Neutrophil (primary cell): ENCODE results near the gene KRTAP4-4.
"Not testable (repeated sequence)": the region's sequence is repeated elsewhere in the genome, so short reads cannot be mapped to it uniquely, and the experiment has no call there.

ENCODE experiments used
- H3K27ac ChIP-seq: fragments of 200-600 bp; sonication (generic); 2 replicates; pipeline ENCODE4 v1.5.1; 2016; ENCODE audit warnings: mild to moderate bottlenecking, moderate library complexity
- H3K27me3 ChIP-seq: fragments of 200-600 bp; sonication (generic); 2 replicates; pipeline ENCODE4 v1.6.0; 2016; ENCODE audit warnings: mild to moderate bottlenecking
- H3K36me3 ChIP-seq: fragments of 200-600 bp; sonication (generic); 2 replicates; pipeline ENCODE4 v1.5.1; 2017
- H3K4me1 ChIP-seq, 2 experiments: fragments of 200-600 bp in 1 of 2; sonication (generic) in 1 of 2; 1 replicate in 1 of 2; 2 replicates in 1 of 2; pipeline versions ENCODE4 v1.5.1 to v1.6.1; 2013 to 2016; ENCODE audit warnings: low read depth in 1 of 2, low read length in 1 of 2, mild to moderate bottlenecking in 1 of 2, moderate library complexity in 1 of 2; ENCODE audit not compliant: control insufficient read depth in 1 of 2, insufficient read depth in 1 of 2
- H3K4me3 ChIP-seq, 2 experiments: fragments of 200-600 bp in 1 of 2; sonication (generic) in 1 of 2; 1 replicate in 1 of 2; 2 replicates in 1 of 2; pipeline ENCODE4 v1.5.1; 2013 to 2016; ENCODE audit warnings: low read depth in 1 of 2, low read length in 1 of 2, mild to moderate bottlenecking in 1 of 2, moderate library complexity in 1 of 2
- H3K9me3 ChIP-seq: fragments of 200-600 bp; sonication (generic); 2 replicates; pipeline ENCODE4 v1.5.1; 2016
- TF ChIP-seq, protein P1 (sequence below): fragments of 200-600 bp; sonication (generic); IDR thresholded peaks from 2 replicates; pipeline ENCODE4 v1.5.1; 2016; ENCODE audit warnings: antibody characterized with exemption

The KRTAP4-4 gene

DNA sequence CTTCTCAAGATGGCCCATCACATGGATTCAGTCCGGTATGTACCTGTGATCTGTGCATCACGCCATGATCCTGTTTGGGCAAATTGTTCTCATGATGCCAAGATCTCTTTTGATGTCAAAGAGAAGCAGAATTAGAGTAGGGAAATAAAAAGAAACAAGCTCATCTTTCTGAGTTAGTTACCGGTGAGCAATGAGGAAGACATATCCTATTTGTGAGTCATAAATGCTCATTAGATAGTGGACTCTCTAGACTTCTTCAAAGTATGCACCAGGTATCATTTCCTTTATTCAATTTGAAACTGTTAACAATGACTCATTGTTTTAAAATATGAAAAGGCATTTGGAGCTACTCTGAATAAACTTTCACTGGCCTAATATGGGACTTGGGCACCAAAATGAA, 28.6 kb downstream of the KRTAP4-4 start:
- Histone ChIP-seq H3K4me1 (no peaks in the 10 kb centered on the region), H3K27ac (no peak overlapping the region), H3K4me3 (no peak overlapping the region), H3K27me3 (no peaks in the 10 kb centered on the region), H3K36me3 (no peaks in the 10 kb centered on the region), H3K9me3 (no peaks in the 10 kb centered on the region)
- TF ChIP-seq, protein P1, sequence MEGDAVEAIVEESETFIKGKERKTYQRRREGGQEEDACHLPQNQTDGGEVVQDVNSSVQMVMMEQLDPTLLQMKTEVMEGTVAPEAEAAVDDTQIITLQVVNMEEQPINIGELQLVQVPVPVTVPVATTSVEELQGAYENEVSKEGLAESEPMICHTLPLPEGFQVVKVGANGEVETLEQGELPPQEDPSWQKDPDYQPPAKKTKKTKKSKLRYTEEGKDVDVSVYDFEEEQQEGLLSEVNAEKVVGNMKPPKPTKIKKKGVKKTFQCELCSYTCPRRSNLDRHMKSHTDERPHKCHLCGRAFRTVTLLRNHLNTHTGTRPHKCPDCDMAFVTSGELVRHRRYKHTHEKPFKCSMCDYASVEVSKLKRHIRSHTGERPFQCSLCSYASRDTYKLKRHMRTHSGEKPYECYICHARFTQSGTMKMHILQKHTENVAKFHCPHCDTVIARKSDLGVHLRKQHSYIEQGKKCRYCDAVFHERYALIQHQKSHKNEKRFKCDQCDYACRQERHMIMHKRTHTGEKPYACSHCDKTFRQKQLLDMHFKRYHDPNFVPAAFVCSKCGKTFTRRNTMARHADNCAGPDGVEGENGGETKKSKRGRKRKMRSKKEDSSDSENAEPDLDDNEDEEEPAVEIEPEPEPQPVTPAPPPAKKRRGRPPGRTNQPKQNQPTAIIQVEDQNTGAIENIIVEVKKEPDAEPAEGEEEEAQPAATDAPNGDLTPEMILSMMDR = no peak

DNA sequence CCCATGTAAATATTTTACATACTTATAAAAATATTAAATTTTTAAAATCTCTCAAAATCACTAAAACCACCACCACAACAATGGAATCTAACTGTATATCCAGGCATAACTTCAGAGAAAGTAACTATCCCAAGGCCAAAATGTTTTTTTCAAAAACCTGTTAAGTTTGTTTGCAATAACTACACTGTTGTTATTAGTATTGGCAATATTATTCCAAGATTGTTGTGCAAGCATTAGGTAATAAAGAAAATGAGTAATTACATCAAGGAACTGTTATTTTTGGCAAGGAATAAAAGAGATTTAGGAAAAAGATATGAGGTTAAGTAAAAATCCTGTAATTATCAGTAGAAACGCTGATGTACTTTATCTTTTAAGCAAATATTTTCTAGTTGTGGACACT, 33.2 kb downstream of the KRTAP4-4 start:
- Histone ChIP-seq H3K4me3 (no peak overlapping the region), H3K4me1 (peaks cover 5 to 14% of the 10 kb centered on the region in 2 experiments), H3K9me3 (no peaks in the 10 kb centered on the region), H3K27me3 (no peaks in the 10 kb centered on the region), H3K27ac (no peak overlapping the region), H3K36me3 (no peaks in the 10 kb centered on the region)
- TF ChIP-seq, protein P1 = no peak

DNA sequence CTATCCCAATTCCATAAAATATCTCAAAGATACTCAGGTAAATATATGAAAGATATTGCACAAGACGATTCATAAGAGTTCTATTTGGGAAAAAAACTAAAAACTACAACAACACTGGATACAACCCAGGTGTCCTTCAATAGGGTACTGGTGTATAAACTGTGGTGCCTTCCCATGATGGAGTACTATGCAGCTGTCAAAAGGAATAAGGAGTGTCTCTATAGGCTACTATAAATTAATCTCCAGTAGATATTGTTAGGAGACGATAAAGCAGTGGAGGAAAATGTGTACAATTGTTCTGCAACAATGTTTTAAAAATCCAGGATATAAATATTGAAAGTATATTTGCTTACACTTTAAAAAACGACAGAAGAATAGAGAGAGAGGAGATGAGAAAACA, 34.1 kb downstream of the KRTAP4-4 start:
- no peaks in the 10 kb centered on the region for H3K36me3 ChIP-seq
- TF ChIP-seq, protein P1 = no peak
- H3K4me3 ChIP-seq = no peak overlapping the region
- H3K4me1 ChIP-seq = peaks cover 5 to 14% of the 10 kb centered on the region in 2 experiments
- H3K9me3 ChIP-seq = no peaks in the 10 kb centered on the region
- no peak overlapping the region for H3K27ac ChIP-seq
- no peaks in the 10 kb centered on the region for H3K27me3 ChIP-seq

DNA sequence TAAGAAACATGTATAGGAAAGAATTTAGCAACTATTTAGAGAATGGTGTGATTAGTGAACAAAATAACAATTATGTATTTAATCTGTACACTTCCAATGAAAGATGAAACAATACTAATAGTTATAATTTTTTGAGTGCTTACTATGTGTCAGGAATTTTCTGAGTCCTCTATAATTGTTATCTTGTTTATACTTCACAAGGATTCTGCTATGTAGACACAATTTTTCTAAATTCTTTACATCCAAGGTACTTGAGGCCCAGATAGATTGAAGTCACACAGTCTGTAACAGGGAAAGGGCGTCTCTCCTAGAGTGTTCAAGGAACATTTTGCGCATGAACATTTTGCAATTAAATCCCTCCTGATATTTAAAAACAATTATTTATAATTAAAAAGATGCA, 35.5 kb downstream of the KRTAP4-4 start:
- Histone ChIP-seq H3K4me3 (no peak overlapping the region), H3K9me3 (no peaks in the 10 kb centered on the region), H3K36me3 (no peaks in the 10 kb centered on the region), H3K27ac (no peak overlapping the region), H3K4me1 (peaks cover 5 to 19% of the 10 kb centered on the region in 2 experiments), H3K27me3 (no peaks in the 10 kb centered on the region)
- TF ChIP-seq, protein P1 = no peak

DNA sequence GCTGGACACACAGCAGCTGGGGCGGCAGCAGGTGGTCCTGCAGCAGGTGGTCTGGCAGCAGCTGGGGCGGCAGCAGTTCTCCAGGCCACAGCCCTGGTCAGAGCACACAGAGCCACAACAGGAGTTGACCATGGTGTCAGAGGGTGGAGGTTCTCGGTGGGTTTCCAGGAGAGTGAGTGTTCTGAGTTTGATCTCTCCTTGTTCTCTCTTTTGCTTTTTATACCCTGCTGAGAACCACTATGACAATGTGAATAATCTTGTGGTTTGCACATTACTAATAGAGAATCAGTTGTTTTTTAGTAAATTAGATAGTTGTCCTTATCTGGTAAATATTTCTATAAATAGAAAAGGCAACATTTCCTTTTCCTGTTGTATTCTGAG, 36.6 kb downstream of the KRTAP4-4 start, which contains the start of gene KRTAP4-12:
KRTAP4-12 (minus strand) TSS at position 192 of the 381 bp plus-strand sequence; CDS start at position 132, 60 bp downstream.
- not testable (repeated sequence) for H3K36me3 ChIP-seq, H3K9me3 ChIP-seq, H3K27me3 ChIP-seq, H3K4me3 ChIP-seq, H3K27ac ChIP-seq
- H3K4me1 ChIP-seq = peaks cover 5 to 21% of the 10 kb centered on the region in 2 experiments

DNA sequence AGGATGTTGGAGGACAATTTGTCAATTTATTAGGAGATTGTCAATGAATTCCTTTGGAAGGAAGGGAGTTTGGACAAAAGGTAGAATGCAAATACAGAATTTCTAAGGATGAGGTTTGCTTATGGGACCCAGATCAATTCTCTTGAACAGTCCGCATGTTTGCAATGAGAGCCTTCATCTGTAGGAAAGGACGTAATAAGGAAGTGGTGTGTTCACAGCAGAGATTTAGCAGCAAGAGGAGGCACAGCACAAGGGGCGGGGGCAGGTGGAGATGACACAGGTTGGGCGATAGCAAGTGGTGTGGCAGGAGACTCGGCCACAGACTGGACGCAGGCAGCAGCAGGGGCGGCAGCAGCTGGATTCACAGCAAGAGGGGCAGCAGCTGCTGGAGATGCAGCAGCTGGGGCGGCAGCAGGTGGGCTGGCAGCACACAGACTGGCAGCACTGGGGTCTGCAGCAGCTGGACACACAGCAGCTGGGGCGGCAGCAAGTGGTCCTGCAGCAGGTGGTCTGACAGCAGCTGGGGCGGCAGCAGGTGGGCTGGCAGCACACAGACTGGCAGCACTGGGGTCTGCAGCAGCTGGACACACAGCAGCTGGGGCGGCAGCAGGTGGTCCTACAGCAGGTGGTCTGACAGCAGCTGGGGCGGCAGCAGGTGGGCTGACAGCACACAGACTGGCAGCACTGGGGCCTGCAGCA, 37.1 kb downstream of the KRTAP4-4 start:
- not testable (repeated sequence) for H3K36me3 ChIP-seq, H3K27me3 ChIP-seq, H3K9me3 ChIP-seq, H3K4me3 ChIP-seq, H3K27ac ChIP-seq
- peaks cover 5 to 21% of the 10 kb centered on the region in 2 experiments for H3K4me1 ChIP-seq
